AG10803 (cell line): ENCODE measurements around the gene PCK2.

Experiments used
- DNase-seq: peaks from one replicate; pipeline ENCODE4 v3.0.0; 2010; ENCODE audit warnings: low read depth
- H3K4me3 ChIP-seq: 2 replicates; pipeline ENCODE4 v1.5.1; 2011; ENCODE audit warnings: mild to moderate bottlenecking, low read length, control low read depth
- TF ChIP-seq, protein P1 (sequence below): conservative IDR thresholded peaks from 2 replicates; pipeline ENCODE4 v1.5.1; 2011; ENCODE audit warnings: mild to moderate bottlenecking, low read length, control low read depth, inconsistent platforms

PCK2 gene

DNA sequence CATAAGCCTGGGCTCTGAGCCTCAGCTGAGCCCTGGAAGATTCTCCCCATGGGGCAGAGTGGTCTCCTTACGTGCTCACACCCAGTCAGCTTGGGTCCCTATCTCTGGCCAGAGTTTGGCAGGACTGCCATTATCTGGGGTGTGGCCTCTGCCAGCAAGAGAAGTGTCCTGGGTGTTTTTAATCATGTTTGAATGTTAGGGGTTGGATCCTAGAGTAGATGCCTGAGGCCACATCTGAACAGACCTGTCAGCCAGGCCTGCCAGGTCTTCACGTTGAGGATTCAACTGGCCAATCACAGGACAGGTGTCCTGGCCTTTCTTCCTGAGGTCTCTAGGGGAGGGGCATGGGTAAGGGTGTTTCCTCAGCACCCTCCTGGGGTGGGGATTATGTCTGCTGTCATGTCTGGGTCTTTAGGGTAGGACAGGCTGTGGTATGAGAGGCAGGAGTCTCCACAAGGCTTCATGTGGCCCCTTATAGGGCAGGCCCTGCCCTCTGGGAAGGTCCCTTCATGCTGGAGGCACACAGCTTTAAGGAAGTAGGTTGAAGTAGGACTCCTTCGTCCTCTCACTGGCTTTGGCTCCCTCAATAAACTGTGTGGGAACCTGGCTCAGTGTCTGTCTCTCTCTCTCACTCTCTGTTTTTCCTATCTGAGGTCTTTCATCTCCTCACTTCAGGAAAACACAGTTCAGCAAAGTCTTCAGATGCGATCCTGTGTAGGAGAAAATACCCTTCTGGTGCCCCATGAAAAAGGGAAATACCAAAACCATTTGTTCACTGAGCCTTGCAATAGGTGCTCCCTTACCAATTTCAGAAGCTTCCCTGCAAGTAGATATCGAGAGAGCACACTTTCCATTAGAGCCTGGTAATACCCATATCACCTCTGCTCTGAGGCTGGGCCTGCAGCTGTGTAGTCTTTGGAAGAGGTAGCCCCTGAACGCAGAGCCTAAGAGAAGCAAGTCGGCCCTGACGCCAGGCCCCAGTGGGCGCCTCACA is 29.6 kb downstream of the PCK2 start:
- H3K4me3 ChIP-seq = no peak overlapping the region
- TF ChIP-seq, protein P1, sequence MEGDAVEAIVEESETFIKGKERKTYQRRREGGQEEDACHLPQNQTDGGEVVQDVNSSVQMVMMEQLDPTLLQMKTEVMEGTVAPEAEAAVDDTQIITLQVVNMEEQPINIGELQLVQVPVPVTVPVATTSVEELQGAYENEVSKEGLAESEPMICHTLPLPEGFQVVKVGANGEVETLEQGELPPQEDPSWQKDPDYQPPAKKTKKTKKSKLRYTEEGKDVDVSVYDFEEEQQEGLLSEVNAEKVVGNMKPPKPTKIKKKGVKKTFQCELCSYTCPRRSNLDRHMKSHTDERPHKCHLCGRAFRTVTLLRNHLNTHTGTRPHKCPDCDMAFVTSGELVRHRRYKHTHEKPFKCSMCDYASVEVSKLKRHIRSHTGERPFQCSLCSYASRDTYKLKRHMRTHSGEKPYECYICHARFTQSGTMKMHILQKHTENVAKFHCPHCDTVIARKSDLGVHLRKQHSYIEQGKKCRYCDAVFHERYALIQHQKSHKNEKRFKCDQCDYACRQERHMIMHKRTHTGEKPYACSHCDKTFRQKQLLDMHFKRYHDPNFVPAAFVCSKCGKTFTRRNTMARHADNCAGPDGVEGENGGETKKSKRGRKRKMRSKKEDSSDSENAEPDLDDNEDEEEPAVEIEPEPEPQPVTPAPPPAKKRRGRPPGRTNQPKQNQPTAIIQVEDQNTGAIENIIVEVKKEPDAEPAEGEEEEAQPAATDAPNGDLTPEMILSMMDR = no peak
- no peak for DNase-seq

DNA sequence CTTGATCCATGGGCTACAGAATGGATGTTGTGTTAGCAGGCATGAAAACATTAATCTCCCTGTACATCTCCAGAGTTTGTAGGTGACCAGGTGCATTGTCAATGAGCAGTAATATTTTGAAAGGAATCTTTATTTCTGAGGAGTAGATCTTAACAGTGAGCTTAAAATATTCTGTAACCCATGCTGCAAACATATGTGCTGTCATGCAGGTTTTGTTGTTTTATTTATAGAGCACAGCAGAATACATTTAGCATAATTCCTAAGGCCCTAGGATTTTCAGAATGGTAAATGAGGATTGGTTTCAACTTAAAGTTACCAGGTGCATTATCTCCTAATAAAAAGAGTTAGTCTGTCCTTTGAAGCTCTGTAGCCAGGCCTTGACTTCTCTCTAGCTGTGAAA is 32.8 kb downstream of the PCK2 start:
- DNase-seq = no peak
- H3K4me3 ChIP-seq = no peak overlapping the region
- TF ChIP-seq, protein P1 = no peak

DNA sequence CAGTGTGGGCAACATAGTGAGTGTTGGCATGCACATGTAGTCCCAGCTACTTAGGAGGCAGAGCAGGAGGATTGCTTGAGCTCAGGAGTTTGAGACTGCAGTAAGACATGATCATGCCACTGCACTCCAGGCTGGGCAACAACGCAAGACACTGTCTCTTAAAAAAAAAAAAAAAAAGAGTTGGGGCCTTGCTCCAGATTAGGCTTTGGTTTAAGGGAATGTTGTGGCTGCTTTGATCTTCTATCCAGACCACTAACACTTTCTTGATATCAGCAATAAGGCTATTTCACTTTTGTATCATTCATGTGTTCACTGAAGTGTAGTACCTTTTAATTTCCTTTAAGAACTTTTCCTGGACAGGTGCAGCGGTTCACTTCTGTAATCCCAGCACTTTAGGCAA is 33.6 kb downstream of the PCK2 start:
- no peak for DNase-seq
- H3K4me3 ChIP-seq = no peak overlapping the region
- TF ChIP-seq, protein P1 = no peak

DNA sequence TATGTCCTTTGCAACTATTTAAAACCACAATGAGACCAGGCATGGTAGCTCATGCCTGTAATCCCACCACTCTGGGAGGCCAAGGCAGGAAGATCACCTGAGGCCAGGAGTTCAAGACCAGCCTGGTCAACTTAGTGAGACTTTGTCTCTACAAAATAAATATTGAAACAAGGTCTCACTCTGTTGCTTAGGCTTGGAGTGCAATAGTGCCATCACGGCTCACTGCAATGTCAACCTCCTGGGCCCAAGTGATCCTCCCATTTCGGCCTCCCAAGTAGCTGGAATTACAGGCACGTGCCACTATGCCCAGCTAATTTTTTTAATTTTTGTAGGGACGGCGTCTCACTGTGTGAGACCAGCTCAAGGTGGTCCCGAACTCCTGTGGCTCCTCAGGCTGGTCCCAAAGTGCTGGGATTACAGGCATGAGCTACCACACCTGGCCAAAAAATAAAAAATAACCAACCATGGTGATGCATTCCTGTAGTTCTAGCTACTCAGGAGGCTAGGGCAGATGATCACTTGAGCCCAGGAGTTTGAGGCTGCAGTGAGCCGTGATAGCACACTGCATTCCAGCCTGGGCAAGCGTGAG is 35.4 kb downstream of the PCK2 start:
- DNase-seq = no peak
- no peak overlapping the region for H3K4me3 ChIP-seq
- TF ChIP-seq, protein P1 = no peak

DNA sequence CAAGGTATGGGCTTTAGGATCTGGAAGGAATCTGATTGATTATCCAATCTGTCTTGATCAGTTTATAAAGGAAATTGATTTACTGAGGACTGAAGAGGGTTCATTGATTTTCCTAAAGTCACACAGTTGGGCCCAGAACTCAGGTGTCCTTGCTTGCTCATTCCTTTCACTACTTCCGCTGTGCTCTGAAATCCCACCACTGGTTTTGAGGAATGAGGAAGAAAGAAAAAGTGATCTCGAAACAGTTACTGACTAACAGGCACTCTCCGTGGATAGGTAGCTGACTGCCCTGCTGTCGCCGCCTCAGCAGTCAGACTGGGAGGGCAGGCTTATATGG is 36.2 kb downstream of the PCK2 start, which contains the start of gene FITM1:
TSS of gene FITM1 (plus strand) at position 280 of the 337 bp plus-strand sequence. CDS start 905 bp downstream, outside the sequence.
- TF ChIP-seq, protein P1 = no peak
- H3K4me3 ChIP-seq = no peak within 1 kb of the TSS
- DNase-seq = no peak

DNA sequence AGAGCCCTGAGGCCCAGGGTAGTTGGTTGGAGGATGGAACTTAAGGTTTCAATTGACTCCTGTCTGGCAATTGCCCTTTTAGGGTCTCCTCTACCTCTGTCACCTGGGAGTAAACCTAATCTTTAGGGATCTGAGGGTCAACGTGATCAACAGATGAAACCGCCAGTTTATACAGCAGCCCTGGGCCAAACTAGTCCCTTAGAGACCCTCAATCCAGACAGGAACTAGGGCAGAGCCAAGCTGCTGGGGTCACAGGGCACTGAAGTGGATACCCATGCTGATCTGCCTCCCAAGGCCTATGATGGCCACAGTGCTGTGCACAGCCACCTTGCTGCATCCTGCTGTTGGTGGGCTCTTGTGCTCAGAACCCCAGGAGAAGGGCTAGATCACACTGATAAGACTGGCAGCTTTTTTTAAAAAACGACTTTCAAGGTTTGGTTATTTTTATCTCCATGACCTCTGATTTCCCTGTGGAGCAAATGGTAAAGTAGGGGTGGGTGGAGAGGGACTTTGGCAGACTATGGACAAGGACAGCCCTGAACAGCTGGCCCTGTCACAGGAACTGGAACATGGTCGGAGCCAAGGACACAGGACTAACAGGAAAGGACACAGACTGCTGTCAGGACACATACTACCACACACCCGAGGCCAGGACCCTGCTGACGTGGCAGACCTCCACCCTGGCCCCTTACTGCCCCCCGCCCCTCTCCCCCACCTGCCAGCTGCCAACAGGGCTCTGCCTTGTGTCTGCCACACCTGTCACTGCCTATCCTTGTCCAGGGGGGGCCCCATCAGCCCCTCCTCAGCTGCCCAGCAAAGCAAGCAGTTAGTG is 36.8 kb downstream of the PCK2 start:
- no peak for DNase-seq
- no peak overlapping the region for H3K4me3 ChIP-seq
- TF ChIP-seq, protein P1 = no peak
